ENCODE measurements around the gene LMBR1. TPM values are rescaled to one million over a fixed set of nuclear protein-coding genes. Genes with fewer than 3 reads are reported as not detected.

Gene LMBR1
- total and polyA plus RNA-seq, 4 donors: 11.2 to 35.7 (median 17.9) TPM

GRCh38 chr7:156640257-156640948 is 252.6 kb downstream of the LMBR1 start, which contains the start of gene RNF32 (continued):
- peak; percentile 32 for TF ChIP-seq REST (IDR thresholded peaks at IDR 0.05)
- no peak for TF ChIP-seq RAD21 (IDR thresholded peaks at IDR 0.05)

DNA sequence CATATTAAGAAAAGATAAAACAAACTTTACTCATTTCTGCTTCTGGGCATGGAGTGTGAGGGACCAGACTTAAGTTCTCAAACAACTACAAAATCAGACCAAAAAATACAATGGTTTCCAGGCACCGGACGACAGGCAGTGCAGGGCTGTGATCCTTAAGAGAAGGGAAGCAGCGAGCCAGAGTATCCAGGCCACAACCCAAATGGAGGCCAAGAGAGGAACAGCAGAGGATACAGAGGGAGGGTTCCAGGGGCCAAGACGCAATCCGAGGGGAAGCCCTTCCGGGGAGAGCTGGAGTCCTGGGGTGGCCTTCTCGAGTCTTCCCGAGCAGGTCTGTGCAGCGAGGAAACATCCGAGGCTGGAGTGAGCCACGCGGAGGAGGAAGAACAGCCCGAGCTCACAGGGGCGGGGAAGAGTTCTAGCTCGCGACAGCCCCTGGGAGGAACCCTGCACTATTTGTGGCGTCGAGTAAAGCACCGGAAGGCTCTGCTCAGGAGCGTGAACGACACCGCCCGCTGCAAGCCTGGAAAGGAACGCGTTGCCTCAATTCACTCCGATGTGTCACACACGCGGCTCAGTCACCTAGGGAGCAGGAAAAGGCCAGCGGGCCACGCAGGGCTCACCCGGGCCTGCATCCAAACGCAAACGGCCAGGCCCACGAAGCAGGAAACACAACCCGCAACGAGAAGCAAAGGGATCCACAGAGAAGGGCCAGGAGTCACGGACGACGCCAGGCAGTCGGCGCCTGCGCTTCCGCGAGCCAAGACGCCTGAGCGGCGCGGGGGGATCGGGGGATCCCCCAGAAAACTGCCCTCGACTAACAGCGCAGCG is 253.3 kb downstream of the LMBR1 start:
- no peak for DNase-seq (ENCODE audit: low spot score)

More for the DNA sequence above, 253.3 kb downstream of the LMBR1 start:
- WGBS: 54% methylated on average over 52 of the region's 52 CpGs
- Histone ChIP-seq H3K27me3 (ENCODE audit: control insufficient read depth in 4 of 4, insufficient read depth in 4 of 4, low read length in 3 of 4) (no peaks in the 10 kb centered on the region), H3K4me1 (ENCODE audit: control insufficient read depth in 4 of 4, insufficient read depth in 4 of 4, low read length in 3 of 4) (peaks cover 4 to 15% (median 9%) of the 10 kb centered on the region in 4 donors), H3K4me3 (ENCODE audit: low read depth in 1 of 3, low read length in 3 of 3) (peak overlapping the region; percentile 91 to 96 (median 95)), H3K9me3 (ENCODE audit: control insufficient read depth in 4 of 4, low read length in 3 of 4) (no peaks in the 10 kb centered on the region), H3K36me3 (ENCODE audit: control insufficient read depth in 4 of 4, insufficient read depth in 3 of 4, low read depth in 1 of 4, low read length in 3 of 4) (no peaks in the 10 kb centered on the region), H3K27ac (ENCODE audit: low read depth in 1 of 2, low read length in 2 of 2) (peak overlapping the region; percentile 58 to 75), H3K9ac (ENCODE audit: low read depth in 1 of 2, low read length in 2 of 2) (peak overlapping the region in 1 of 2 donors; percentile 50)
- TF ChIP-seq SP1 (IDR thresholded peaks at IDR 0.05) (no peak), HNF4G (IDR thresholded peaks at IDR 0.05) (no peak), FOXA2 (IDR thresholded peaks at IDR 0.05) (no peak), RXRA (IDR thresholded peaks at IDR 0.05) (no peak), TAF1 (conservative IDR thresholded peaks at IDR 0.05) (no peak), YY1 (IDR thresholded peaks at IDR 0.05) (no peak), REST (IDR thresholded peaks at IDR 0.05) (no peak), ATF3 (IDR thresholded peaks at IDR 0.05) (no peak), NR2F2 (IDR thresholded peaks at IDR 0.05) (no peak), FOXA1 (IDR thresholded peaks at IDR 0.05) (no peak)
